GM12801 (cell line): Measurements from ENCODE around the gene ADD1.

Experiments used
- CTCF ChIP-seq: IDR thresholded peaks from one replicate; pipeline ENCODE4 v1.5.1; 2011; ENCODE audit warnings: control low read depth; ENCODE audit not compliant: insufficient read length; ENCODE audit errors: extremely low read depth

Gene ADD1

GRCh38 chr4:2941138-2942036 is 97.7 kb downstream of the ADD1 start:
- no peak for TF ChIP-seq CTCF

- TF ChIP-seq CTCF, result no peak
These were observed 98.4 kb downstream of the ADD1 start for GRCh38 chr4:2942037-2942531.

GRCh38 chr4:2942532-2943363 is 99.1 kb downstream of the ADD1 start:
- TF ChIP-seq CTCF, result no peak

GRCh38 chr4:2943364-2944090 is 99.9 kb downstream of the ADD1 start:
- no peak for TF ChIP-seq CTCF

- TF ChIP-seq CTCF, result no peak
These were observed 100.4 kb downstream of the ADD1 start for GRCh38 chr4:2944091-2944482.

GRCh38 chr4:2944586-2945526 is 101.2 kb downstream of the ADD1 start:
- TF ChIP-seq CTCF, result no peak
